HG03066 (cell line): ENCODE measurements around the gene TCEAL7.

Experiments used
- ATAC-seq: cut with Tn5 transposase; IDR thresholded peaks from one replicate; pipeline ENCODE4 v1.9.1; 2021; ENCODE audit warnings: low read depth; ENCODE audit not compliant: unreplicated experiment

Gene TCEAL7

GRCh38 chrX:103363046-103363445 is 33.0 kb downstream of the TCEAL7 start:
- ATAC-seq = no peak

GRCh38 chrX:103367502-103367901 is 37.5 kb downstream of the TCEAL7 start:
- ATAC-seq = no peak

GRCh38 chrX:103369479-103369878 is 39.4 kb downstream of the TCEAL7 start:
- ATAC-seq = no peak

DNA sequence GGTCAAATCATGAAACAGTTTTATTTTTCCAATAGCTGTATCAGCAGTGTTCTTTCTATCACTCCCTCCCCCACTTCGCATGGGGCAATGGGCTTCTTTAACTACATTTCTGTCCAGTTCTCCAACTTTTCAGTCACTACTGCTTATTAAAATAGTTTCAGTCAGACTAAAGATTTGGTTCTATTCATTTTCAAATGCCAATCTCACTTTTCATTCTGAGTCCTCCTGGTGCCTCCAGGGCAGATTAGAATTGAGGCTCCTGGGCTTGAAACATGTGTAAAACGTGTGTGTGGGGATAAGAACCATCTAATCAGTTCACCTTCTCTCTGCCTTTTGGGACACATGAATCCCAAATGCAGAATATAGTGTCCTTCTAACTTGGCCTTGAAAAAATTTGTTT is 42.8 kb downstream of the TCEAL7 start:
- no peak for ATAC-seq

DNA sequence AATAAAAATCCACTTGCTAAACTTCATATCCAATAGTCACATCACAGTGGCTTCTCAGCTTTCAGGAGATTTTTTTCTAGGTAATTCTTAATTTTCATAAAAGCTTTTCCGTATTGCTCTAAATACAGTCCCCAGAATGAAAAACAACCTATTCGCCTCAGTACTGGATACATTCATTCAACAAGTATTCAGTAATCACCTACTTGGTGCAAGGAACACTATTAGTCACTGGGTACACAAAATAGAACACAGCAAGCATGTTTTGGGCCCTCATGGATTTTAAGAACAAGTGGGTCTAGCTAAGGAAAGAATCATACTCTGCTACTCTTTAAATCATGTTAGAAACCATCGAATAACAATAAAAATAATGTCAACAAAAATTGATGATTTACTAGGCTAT is 43.5 kb downstream of the TCEAL7 start:
- ATAC-seq = no peak

DNA sequence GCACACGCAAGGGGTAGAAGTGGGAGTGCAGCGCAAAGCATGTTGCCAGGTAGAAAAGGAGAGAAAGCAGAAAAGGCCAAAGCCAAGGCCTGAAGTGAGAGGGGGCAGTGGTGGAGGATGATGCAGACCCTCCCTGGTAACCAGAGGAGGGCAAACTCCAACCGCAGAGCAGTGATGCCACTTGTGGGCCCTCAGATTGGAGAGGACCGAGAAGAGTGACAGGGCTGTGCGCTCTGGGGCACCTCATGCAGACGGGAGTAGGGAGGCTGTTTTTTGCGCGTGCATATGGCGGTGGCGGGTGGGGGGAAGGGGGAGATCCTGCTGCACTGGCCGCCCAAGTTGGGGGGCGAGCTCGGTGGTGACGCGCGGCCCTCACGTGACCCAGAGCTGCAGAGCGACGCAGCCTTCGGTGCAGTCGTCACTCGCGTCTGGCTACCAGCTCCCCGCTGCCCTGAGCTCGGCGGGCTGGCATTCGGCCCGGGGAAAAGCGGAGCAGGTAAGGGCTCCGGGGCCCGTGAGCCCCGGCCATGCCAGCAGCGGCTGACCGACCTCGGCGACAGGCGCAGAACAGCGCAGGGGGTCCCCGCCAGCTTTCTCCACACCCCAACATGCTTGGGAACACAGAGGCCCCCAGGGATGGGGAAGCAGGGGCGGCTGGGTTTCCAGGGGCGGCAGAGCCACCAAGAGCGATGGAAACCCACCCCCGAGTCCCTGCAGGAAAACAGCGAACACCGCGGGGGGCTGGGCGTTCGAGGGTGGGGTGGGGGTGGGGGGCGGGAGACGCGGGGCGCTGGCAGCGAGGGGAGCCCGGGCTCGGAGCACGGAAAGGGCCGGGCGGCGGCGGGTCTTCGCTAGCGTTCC is 46.3 kb downstream of the TCEAL7 start, which contains the start of gene BEX3:
Gene BEX3 (plus strand): TSS at position 421 of the 861 bp plus-strand sequence. CDS start 984 bp downstream, outside the sequence.
- no peak for ATAC-seq

GRCh38 chrX:103376979-103377324 is 46.9 kb downstream of the TCEAL7 start:
- no peak for ATAC-seq

DNA sequence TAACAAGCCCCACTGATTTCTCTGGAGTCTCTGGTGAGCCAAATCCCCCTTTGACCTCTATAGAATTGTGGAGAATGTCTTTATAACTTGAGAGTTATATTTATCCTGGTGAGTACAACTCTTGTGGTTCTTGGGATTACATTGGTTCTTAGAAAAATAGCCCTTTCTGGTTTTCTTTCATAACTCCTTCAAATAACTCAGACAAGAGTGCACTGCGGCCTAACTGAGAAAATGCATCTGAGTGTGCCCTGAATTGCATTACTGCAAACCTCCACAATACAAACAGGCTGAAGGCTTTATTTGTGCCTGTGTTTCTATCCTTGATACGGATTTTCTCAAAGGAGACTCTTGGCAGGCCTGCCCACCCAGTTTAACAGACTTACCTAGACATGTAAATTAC is 49.0 kb downstream of the TCEAL7 start:
- ATAC-seq = no peak
